COLO668 (cell line): Measurements from ENCODE around the gene IGFBP5.

ENCODE experiments used
- DNase-seq: peaks from one replicate; lab custom pipeline; 2025; ENCODE audit not compliant: unreplicated experiment; lab: John Stamatoyannopoulos, UW

IGFBP5 gene

DNA sequence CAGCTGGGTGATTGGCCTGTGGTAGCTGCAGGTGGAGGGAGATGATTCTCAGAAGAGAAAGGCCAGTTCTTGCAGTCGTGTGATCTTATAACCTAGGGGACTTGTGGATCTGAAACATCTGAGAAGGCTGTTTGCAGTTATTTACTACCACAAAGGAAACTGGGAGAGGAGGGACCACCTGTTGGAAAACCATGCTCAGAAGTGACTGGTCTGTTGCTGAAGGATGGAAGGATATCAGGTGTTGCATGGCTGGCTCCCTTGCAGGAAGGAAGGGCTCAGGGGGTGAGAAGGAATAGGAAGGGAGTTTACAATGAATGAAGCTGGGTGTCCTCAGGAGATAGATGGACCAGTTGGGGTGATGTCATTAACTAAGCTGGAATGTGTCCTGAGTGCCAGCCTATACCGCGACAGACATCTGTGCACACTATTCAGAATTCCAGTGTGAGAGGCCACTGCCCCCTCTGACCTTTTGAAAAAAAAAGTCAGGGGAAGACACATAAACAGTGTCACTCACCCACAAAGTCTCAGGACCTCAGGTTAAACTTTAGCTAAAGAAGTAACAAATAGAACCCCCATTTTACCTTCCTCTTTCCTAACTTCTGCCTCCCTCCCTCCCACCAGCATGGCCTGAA lies 44.6 kb downstream of the IGFBP5 start:
- no peak for DNase-seq

DNA sequence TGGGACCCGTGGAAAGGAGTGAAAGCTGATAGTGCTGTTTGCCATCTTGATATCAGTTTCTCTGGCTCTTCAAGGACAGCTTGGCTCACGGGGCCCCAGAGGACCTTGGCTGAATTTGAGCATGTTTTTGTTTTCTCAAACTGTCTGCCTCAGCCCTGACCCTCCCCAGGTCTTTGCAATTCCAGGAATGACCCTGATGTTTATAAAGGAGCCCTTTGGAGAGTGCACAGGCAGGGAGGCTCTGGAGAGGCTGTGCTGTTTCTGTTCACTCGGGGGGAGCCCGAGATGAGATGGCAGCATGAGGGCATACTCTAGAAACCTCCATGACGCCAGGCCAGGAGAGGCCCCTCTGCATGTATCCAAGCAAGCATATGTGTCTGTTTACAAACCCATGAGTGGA lies 45.8 kb downstream of the IGFBP5 start:
- no peak for DNase-seq

DNA sequence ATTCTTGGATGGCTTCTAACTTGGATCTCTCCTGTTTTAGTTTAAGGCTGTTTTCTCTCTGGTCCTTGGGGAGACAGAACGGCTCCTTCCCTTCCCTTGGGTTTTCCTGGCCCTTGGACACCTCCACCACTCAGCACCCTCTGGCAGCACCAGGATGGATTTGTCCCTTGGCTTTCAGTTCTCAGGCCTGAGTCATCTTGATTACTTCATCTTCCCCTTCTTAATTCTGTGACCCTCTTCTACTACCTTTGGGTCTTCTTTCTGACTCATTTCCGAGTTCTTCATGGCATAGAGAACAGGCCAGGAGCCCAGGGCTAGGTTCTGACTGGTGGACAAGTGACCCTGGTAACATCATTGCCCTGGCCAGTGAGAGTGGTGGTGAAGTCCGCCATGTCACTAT lies 47.2 kb downstream of the IGFBP5 start:
- DNase-seq = no peak

- no peak for DNase-seq
These were observed 49.2 kb downstream of the IGFBP5 start for GRCh38 chr2:216646116-216646515.

- DNase-seq = no peak
These were observed 49.8 kb downstream of the IGFBP5 start for GRCh38 chr2:216645636-216645950.

DNA sequence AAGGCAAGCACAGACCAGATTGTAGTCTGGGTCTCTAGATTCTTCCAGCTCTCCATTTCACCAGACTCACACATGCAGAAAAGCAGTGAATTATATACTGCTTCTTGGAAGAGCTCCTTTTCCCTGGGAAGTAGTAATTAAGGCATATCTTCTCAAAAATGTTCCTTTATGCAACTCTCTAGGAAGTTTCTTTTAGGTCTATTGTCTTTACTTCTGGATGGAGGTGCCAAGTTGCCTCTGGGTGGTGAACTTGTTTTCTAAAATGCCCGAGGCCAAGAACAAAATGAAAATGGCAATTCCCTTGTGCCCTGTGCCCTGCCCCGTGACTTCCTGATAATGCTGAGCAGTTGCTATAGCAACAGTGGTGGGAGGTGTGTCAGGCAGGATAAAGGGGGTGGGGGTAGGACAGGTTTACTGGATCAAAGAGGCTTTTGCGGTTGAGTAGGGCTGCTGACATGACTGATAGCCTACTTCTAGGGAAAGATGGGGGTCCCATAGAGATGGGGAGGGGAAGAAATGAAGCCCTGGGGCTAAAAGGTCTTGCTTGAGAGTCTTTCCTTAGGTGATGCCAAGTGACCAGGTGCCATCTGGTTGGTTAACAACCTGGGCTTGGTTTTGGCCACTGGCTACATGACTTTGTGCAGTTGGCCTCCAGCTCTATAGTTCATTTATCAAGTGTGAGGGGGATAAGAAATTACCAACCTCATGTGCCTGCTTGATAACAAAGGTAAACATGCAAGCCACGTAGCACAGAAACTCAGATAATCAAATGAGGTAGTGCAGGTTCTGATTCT lies 50.3 kb downstream of the IGFBP5 start:
- DNase-seq = no peak

DNA sequence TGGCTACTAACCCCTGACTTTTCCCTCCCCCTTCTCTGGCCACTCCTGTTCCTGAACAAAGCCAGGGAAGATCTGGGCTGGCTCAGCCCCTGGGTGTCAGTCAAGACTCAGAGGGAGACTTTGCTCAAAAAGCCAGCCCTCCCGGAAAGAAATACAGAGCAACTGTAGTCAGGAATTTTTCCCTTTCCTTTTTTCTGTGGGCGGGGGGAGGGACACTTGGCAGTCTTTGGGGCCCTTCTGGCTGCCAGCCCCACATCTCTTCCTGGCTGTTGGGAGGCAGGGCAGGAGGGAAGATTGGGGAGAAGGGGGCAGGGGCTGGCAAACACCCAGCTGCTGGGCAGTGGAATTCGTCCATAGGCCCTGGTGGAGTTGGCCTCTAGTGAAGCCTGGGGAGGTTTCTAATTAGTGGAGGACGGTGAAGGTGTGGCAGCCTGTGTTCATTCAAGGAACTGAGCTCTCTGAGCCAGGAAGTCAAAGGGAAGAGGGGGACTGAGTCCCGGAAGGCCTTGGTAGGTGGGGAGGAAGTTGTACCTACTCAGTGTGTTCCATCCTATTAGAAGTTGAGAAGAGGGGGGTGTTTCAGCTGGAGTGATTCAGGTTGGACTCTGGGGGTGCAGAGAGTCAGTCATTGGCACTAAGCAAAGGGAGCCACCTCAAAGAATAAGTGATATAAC lies 51.2 kb downstream of the IGFBP5 start:
- no peak for DNase-seq

GRCh38 chr2:216637472-216637871 lies 57.9 kb downstream of the IGFBP5 start:
- DNase-seq = no peak

GRCh38 chr2:216636551-216637450 lies 58.5 kb downstream of the IGFBP5 start:
- DNase-seq = peak; percentile 47

DNA sequence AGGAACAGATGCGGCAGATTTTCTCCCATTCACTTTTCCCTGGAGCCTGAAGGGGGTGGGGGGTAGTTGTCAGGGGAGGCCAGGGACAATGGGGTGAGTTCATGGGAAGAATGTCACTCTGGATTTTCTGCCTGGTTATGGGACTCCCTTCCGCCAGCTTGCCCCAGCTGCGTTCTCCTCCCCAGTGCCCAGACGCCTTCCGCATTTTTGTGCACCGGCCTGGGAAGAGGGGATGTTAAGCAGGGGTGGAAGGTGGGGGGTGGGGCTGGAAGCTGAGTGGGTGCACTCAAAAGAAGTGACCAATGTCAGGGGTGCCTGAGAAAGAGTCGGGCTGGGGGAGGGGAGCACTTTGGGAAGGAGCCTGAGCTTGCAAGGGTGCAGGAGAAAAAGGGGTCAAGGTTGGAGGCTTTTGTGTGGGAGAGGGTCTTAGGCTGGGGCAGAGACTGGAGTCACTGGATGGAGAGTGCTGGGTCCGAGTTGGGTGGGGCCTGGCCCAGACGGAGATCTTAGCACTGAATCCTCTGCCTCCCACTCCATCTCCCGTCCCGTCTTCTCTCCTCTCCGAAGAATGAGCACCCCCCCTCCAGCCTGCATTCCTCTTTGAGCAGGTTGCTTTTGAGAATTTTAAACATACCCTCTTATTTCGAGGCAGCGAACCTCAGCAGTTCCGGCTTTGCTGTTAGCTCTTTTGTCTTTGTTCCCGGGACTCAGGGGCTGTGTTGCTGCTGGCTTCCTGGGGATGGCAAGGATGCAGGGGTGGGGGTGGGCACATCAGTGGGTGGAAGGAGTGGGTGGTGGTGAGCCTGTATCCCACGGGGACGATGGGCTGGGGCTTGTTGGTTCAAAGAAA lies 59.4 kb downstream of the IGFBP5 start:
- no peak for DNase-seq

- DNase-seq = no peak
These were observed 60.2 kb downstream of the IGFBP5 start for GRCh38 chr2:216635171-216635570.

DNA sequence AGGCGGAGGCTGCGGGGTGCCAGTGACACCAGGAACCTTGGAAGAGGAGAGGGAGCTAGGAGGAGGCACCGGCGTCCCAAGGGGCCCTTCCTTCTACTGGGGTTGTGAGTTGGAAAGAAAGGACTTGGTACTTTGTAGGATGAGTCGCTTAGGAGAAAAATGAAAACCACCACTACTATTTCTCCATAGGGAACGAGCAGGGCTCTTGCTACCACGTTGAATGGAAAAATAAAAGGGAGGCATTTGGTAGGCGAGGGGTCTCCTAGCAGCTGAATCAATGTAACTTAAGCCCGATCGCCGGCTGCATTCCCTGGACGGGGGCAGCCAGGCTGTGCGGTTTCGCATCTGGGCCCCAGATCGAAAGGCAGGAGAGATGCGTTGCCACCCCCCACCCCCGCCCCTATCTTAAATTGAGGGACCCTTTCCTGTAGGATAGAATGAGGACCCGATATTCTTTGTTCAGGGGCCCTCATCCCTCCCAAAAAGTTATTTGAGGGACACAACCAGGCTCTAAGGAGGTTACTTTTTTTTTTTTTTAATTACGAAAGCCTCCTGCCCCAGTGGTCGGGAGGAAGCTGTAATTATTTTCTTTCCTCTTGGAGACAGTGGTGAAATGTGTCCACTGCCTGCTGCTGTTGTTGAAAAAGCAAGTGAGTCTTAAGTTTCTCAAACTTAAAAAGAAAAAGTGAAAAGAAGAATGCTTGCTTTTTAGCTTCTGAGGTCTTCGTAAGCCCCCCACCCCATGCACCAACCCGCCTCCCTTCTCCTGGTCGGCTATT lies 60.8 kb downstream of the IGFBP5 start:
- peak; percentile 37 for DNase-seq

GRCh38 chr2:216633616-216634369 lies 61.6 kb downstream of the IGFBP5 start:
- peak; percentile 77 for DNase-seq

GRCh38 chr2:216632952-216633615 lies 62.3 kb downstream of the IGFBP5 start, which contains the start of gene IGFBP2:
IGFBP2 (plus strand) TSS chr2:216633420; CDS start chr2:216633524, 104 bp downstream.
- peak; percentile 83 for DNase-seq

- peak; percentile 33 for DNase-seq
These were observed 62.9 kb downstream of the IGFBP5 start for GRCh38 chr2:216632346-216632951.

DNA sequence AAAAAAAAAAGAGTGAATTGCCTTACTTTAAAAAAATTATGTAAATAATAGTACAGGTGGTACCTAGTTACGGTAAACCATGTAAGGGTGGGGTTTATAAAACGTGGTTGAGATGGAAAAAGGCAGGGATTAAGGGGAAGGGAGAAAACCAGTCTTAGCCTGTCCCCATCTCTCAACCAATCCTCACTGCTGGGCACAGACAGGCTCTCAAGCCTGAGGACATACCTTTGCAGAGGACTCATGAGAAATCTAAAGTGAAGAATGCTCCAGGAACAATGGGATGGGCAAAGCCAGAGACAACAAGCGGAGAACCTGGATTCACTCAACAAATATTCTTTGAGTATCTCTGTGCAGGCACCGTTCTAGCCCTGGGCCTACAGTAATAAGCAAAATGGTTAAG lies 65.6 kb downstream of the IGFBP5 start:
- no peak for DNase-seq

- DNase-seq = no peak
These were observed 68.5 kb downstream of the IGFBP5 start for GRCh38 chr2:216626875-216627245.
